8988T (cell line): ENCODE data around the gene VWF.

Source experiments
- DNase-seq: peaks from one replicate; pipeline ENCODE4 v3.0.0; 2011

The VWF gene

DNA sequence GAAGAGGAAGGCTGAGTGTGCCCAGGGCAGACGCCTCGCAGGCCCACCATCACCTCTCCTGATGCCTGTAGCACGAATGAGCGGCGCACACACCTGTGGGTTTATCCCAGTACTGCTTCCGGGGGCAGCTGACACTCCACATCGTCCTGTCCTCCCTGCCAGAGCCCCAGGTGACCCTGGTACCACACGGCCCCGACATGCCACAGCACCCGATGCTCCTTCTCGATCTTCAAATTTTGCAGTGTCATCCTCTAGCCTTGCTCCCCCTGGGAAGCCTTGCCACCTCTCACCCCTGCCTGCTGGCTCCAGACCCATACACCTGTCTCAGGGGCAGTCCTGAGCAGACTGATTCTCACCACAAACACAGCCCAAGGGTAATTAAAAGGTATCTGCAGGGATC is 220.0 kb downstream of the VWF start:
- DNase-seq: no peak

DNA sequence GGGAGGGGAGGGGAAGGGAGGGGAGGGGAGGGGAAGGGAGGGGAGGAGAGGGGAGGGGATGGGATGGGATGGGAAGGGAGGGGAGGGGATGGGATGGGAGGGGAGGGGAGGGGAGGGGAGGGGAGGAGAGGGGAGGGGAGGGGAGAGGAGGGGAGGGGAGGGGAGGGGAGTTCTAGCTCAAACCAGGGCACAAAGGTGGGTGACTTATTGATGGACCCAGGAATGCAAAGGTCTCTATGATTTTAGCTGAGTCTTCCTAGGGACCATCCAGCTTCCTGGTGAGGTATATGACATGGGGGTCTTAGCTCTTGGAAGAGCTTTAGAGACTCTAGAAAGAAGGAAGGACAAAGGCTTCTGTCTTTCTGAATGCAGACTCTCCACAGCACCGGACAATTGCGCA is 221.7 kb downstream of the VWF start:
- no peak for DNase-seq

DNA sequence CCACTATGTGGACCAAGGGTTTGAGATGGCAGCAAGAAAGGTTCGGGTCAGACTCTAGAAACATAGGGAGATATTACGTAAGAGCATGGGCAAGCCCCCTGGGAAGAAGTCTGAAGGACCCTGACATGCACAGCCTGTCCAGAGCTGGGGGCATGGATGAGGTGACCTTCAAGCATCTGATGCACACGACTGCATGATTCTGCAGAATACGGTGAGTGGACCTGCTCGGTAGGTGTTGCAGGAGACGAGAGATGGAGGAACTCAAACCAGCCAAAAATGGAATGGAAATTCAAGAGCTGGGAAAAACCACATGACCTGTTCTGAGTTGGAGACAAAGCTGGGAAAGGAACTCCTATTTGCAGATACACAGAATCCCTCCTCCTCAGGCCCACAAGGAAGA is 223.1 kb downstream of the VWF start:
- no peak for DNase-seq

DNA sequence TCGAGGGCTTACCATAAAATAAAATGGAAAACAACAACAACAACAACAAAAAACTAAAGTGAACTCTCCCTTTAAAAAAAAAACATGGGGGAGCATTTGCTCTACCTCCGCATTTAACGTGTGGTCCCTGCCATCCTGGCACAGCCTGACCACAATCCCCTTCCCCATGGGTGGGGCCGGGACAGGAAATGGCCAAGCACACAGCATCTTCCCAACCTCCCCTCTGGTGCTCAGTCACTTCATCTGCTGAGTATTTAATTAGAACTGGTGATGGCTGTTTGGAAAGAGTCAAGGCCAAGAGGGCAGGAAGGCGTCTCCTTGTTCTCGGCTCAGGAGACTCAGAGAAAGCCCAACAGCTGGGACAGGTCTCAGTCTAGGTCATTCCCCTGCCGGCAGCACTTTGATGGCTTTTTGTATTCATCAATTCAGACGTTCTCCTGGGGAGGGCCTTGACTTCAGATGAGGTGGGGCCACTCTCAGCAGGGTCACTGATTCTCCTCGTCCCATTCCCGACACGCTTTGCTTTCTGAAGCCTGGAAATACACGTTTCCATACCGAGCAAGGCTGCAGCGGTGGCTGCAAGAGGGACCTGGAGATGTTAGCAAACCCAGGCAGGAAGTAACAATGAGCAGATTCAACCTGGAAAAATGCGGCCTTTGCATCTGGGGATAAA is 223.8 kb downstream of the VWF start:
- no peak for DNase-seq

DNA sequence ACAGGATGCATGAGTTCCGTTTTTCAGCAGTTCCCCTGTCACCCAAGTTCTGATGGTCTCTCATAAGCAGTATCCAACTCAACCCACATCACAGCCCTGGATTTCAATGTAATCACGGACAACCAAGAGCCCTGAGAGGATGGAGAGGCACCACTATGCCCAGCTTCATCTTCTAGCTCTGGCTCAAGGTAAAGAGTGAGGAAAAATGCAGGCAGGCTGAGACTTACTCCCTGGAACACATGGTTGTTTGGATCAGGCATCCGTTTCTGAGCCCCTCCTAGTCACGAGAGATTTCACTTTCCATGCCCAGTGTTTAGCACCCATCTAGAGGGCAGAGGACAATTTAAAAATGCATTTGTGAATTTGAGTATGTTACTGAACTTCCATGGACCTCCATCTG is 224.4 kb downstream of the VWF start:
- no peak for DNase-seq

DNA sequence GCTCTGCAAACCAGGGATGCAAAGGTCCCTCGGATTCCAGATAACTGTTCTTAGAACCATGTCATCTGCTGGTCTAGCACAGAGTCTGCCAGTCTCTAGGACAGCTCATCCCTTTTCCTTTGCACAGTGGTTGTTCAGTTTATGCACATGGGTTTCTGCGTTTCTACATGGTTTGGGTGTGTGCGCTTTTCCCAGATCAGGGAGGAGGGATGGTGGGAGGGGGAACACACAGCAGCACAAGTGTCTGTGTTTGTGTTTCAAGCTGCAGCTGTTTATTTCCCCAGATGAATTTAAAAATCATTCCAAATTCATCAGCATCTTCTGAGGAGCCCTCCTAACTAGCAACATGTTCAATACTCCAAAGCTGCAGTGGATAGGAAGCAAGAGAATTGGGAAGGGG is 224.8 kb downstream of the VWF start:
- no peak for DNase-seq

DNA sequence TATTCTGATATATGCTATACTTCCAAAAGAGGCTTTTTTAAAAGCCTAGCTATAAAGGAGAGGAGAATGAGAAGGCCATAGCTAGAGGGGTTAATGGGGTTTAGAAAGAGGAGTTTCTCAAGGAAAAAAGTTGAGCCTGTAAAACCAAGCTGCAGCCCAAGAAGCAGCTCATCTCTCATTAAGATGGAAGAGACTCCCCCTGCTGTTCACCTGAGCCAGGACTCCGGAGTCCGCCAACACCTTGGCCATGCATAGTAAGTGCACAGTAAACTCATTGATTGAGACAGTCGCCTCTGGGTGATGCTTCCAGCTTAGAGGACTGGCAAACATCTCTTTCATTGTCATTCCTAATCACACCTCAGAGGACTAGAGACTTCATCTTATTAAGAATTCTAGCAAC is 225.6 kb downstream of the VWF start:
- no peak for DNase-seq
